EL (cell line): ENCODE measurements around the gene ARL3.
"Not testable (repeated sequence)": the region's sequence is repeated elsewhere in the genome, so short reads cannot be mapped to it uniquely, and the experiment has no call there.

Source experiments
- DNase-seq: peaks from one replicate; pipeline ENCODE4 v3.0.0-alpha.2; 2016

The ARL3 gene

GRCh38 chr10:102701796-102702195 is 12.4 kb downstream of the ARL3 start:
- no peak for DNase-seq

GRCh38 chr10:102701272-102701671 is 12.9 kb downstream of the ARL3 start:
- no peak for DNase-seq

GRCh38 chr10:102698894-102699293 is 15.3 kb downstream of the ARL3 start:
- DNase-seq = no peak

GRCh38 chr10:102696736-102697135 is 17.5 kb downstream of the ARL3 start:
- DNase-seq = no peak

- DNase-seq = not testable (repeated sequence)
Observed at GRCh38 chr10:102695401-102695800, 18.8 kb downstream of the ARL3 start.

- no peak for DNase-seq
Observed at GRCh38 chr10:102691285-102692066, 22.7 kb downstream of the ARL3 start.

GRCh38 chr10:102683736-102684135 is 30.5 kb downstream of the ARL3 start:
- DNase-seq = no peak

- no peak for DNase-seq
Observed at GRCh38 chr10:102682981-102683380, 31.2 kb downstream of the ARL3 start.

- DNase-seq = no peak
Observed at GRCh38 chr10:102682416-102682815, 31.8 kb downstream of the ARL3 start.

GRCh38 chr10:102681696-102682095 is 32.5 kb downstream of the ARL3 start:
- DNase-seq = no peak

GRCh38 chr10:102679596-102679995 is 34.6 kb downstream of the ARL3 start:
- DNase-seq = no peak

GRCh38 chr10:102678842-102679289 is 35.3 kb downstream of the ARL3 start:
- peak; percentile 64 for DNase-seq

- no peak for DNase-seq
Observed at GRCh38 chr10:102678068-102678400, 36.2 kb downstream of the ARL3 start.

GRCh38 chr10:102677331-102678067 is 36.7 kb downstream of the ARL3 start:
- DNase-seq = no peak

GRCh38 chr10:102676534-102677315 is 37.5 kb downstream of the ARL3 start:
- no peak for DNase-seq

GRCh38 chr10:102675666-102676533 is 38.3 kb downstream of the ARL3 start:
- DNase-seq = peak; percentile 95

GRCh38 chr10:102675011-102675665 is 39.1 kb downstream of the ARL3 start:
- DNase-seq = no peak

GRCh38 chr10:102674566-102674965 is 39.6 kb downstream of the ARL3 start:
- no peak for DNase-seq

GRCh38 chr10:102673819-102674511 is 40.2 kb downstream of the ARL3 start:
- DNase-seq = peak; percentile 72

- no peak for DNase-seq
Observed at GRCh38 chr10:102673236-102673818, 40.9 kb downstream of the ARL3 start.

GRCh38 chr10:102670871-102671434 is 43.2 kb downstream of the ARL3 start:
- DNase-seq = no peak
